NCI-H2227 (cell line): Measurements from ENCODE around the gene PPP1R12B.
A peak's percentile ranks its signal among the peaks of the same experiment; 100 is the strongest.
"Not testable (repeated sequence)": the region's sequence is repeated elsewhere in the genome, so short reads cannot be mapped to it uniquely, and the experiment has no call there.

Experiments
- DNase-seq: peaks from one replicate; lab custom pipeline; 2025; ENCODE audit not compliant: unreplicated experiment; lab: John Stamatoyannopoulos, UW

Gene PPP1R12B

DNA sequence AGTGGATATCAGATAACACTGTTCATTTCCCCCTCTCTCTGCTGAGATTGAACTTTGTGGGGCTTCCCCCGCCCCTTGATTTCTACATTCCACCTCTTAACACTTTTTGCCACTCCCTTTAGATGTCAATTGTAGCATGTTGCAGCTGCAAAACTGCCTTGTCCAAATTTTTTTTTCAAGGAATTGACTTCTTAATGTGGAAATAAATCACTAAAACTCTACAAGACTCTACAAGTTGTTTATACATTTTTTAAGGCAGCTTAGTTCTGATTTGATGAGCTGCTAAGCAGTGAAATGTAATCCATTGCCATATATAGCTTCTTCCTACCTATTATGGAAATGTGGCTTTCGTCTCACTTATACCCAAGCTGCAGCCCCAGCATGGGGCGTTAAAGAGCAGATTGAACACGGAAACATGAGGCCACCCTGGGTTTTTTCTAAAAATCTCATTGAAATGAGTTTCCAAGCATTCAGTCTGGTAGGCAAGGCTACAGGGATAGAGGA is 229.6 kb downstream of the PPP1R12B start:
- DNase-seq = no peak

DNA sequence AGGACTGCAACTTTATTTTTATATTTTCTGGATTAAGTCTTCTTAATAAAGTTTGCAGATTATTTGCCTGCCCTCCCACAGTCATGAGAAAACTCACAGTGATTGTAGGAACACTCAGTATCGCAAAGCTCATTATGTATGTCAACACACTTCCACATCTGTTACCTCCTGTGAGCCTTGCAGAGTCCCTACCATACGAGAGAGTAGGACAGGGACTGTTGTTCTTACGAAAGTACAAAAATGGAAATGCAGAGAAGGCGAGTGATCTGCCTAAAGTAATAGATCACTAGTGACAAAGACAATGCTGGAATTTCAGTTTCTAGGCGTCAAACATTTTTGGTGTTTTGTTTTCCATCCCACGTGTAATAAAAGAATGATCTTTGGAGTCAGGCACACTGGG is 230.1 kb downstream of the PPP1R12B start:
- DNase-seq = no peak

- no peak for DNase-seq
These were observed 231.3 kb downstream of the PPP1R12B start for GRCh38 chr1:202579806-202580205.

DNA sequence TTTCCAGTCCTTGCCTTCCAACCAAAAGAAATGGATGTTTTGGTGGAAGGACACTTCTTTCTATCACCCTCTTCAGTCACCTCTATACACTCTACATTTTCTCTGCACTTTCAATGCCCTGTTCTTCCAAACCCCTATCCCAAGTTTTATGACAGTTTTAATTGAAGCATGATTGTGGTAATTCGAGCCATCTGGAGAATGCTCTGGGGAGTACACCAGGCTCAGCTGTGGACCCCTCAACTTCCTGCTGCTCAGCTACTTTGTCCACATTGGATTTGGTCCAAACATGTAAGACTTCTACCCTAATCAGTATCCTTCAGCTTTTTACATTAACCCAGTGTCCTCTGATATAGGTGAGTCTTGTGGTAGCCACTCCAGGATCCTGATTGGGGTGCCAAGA is 232.1 kb downstream of the PPP1R12B start:
- DNase-seq = no peak

DNA sequence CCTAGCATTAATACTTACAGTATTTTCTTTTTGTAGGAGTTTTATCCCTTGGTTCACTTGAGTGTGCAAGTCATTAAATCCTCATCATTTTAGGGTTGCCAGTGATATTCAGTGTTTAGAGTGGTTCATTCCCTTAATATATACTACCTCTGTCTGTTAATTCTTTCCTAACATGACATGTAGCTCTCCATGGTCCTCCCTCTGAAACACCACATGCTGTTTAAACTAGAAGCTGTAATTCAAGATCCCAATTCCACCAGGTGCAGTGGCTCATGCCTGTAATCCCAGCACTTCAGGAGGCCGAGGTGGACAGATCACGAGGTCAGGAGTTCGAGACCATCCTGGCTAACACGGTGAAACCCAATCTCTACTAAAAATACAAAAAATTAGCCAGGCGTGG is 233.9 kb downstream of the PPP1R12B start:
- not testable (repeated sequence) for DNase-seq

DNA sequence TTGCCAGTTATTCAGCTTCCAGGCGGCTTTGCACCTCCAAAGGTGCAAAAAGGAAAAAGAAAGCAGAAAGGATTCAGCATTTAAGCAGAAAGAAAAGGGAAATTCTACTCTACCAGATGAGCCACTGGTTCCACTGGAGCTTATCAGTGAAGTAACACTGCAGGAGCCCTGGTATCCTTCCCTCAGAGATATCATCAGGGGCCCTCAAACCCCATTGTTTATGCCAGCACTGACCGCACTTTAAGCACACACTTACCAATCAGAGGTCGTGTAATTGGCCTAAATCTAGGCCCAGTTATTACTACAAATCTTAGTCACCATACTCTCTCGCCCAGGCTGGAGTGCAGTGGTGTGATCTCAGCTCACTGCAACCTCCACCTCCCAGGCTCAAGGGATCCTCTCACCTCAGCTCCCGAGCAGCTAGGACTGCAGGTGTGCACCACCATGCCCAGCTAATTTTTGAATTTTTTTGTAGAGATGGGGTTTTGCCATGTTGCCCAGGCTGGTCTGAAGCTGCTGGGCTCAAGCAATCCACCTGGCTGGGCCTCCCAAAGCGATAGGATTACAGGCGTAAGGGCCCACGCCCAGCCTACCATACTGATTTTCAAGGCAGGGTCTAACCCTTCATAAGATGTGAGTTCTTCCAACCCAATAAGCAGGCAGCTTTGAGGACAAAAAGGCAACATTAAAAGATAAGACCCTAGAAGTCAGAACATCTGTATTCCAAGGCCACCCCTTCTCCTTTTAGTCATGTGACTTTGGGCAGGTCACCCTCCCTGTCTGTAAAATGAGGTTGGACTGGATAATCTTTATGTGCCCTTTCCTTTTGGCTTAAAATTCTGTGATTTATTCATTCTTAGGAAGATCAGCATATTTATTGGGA is 236.4 kb downstream of the PPP1R12B start:
- DNase-seq = no peak

DNA sequence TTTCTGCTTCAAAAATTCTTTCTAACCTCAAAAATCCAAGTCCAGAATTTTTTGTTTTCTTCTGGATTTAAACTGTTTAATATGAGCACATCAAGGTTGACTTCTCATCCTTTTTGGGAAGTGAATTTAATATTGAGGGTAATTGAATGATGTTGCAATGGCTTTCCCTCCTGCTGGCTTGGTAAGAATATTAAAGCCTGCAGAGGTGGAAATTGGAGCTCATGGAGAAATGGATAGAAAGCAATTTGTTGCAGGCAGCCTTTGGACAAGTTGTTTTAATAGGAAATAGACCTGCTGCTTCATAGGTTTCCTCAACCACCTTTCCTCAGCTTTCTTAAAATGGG is 237.1 kb downstream of the PPP1R12B start:
- no peak for DNase-seq

DNA sequence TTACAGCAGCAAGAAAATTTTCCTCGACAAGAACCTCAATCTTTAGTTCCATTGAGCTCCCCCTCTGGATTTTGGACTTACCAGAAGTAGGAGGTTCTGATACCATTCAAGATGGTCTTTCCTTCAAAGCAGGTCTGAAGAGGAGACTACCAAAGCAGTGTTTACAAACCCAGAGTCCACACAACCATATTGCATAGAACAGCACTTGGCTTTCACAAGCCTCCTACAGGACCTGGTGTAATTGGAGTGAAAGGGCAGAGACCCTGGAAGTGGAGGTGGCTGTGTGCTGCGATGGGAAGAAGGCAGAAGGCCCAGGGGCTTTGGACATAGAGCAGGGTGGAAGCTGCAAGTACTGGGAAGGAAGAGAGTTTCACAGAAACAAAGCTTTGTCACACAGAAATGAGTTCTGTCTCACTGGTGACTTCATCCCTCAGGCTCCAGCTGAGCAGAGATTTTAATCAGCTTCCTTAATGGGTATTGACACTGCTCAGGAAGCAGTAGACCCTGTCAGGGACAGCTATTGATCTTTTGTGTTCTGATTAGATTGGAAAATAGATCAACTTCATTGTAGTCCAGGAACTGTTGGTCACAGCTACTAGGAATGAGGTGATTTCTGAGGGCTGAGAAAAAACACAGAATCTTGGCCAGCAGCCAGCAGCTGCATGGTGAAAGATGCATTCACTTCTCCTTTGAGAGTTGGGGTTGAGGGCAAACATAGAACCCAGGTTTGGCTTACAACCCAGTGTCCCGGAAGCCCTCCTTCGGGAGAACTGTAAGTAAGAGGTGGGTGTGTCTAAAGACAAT is 237.7 kb downstream of the PPP1R12B start:
- DNase-seq = peak; percentile 45

- no peak for DNase-seq
These were observed 238.4 kb downstream of the PPP1R12B start for GRCh38 chr1:202586871-202587270.

- no peak for DNase-seq
These were observed 239.5 kb downstream of the PPP1R12B start for GRCh38 chr1:202587859-202588485.

- no peak for DNase-seq
These were observed 240.1 kb downstream of the PPP1R12B start for GRCh38 chr1:202588503-202589189.

DNA sequence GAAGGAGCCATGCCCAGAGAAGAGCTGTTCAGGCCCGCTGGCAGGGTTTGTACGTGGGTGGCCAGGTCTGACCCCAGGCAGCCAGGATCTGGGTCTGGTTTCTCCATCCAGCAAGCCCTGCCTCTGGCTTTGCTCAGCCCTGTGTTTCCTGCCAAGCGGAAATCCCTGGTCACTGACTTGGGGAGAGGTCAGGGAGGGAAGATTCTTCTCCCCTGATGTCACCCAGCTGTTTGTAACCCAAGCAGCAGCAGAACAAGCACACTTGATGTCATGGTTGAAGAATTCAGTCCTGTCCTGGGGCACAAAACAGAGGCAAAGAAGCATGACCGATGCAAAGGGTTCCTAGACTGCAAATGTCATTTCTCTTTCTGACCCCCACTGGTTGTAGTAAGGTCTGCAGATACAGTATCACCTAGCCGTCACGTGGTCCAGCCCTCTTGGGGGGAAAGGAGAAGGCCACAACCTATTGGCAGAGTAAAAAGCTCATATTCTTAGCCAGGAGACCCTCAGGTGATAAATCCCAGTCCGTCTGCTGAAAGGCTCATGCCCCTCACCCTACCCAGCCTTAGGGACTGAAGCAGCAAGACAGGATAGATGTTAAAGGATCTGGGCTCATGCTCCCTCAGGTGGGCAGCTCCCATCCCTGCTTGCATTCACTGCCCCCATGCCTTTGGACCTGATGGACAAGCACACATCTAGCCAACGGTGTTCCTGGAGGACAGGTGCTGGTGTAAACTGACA is 240.9 kb downstream of the PPP1R12B start:
- no peak for DNase-seq

- DNase-seq = no peak
These were observed 241.6 kb downstream of the PPP1R12B start for GRCh38 chr1:202590126-202590525.

GRCh38 chr1:202590975-202591411 is 242.5 kb downstream of the PPP1R12B start:
- no peak for DNase-seq

GRCh38 chr1:202591515-202591914 is 243.0 kb downstream of the PPP1R12B start:
- DNase-seq = no peak

- DNase-seq = no peak
These were observed 243.6 kb downstream of the PPP1R12B start for GRCh38 chr1:202592146-202592545.

DNA sequence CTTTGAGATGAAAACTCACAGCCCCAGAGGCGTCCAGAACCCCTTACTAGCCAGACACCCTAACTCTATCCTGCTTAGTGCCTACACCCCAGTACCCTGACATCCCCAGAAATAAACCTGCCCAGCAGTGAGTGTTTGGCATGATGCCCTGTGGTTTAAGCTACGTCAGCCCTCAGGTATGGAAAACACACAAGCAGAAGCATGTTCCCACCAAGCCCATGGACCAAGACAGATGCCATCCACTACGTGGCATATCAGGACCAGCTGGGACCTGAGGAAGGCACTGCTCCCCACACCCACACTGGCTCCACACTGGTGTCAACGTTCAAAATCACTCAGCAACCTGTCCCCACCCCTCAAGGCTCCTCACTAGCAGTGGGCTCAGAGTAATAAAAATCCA is 245.3 kb downstream of the PPP1R12B start:
- DNase-seq = no peak

- DNase-seq = no peak
These were observed 248.1 kb downstream of the PPP1R12B start for GRCh38 chr1:202596638-202597037.

- no peak for DNase-seq
These were observed 248.7 kb downstream of the PPP1R12B start for GRCh38 chr1:202597090-202597761.
